H1 (cell line): Measurements from ENCODE around the gene RARA. TPM values are rescaled to one million over a fixed set of nuclear protein-coding genes. Genes with fewer than 3 reads are reported as not detected.

Source experiments
- GTF2F1 ChIP-seq: IDR thresholded peaks from 2 replicates; pipeline ENCODE4 v1.6.1; 2012; ENCODE audit warnings: low read depth, low read length, improper control_type of control experiment, borderline replicate concordance
- polyA plus RNA-seq, 7 experiments: library from polyadenylated mRNA; depleted of rRNA in 3 of 7; stranded (reverse) in 5 of 7; unstranded in 2 of 7; fragments of >200 nt in 5 of 7; fragments of 200-250 nt in 2 of 7; gene quantifications; 1 replicate in 5 of 7; 2 replicates in 1 of 7; 4 replicates in 1 of 7; pipeline versions ENCODE4 v1.2.1 to v1.2.3, GENCODE V29; 2011 to 2013; ENCODE audit warnings: missing spikeins in 2 of 7, mixed read lengths in 2 of 7
- total RNA-seq: library from RNA; stranded (reverse); fragmentation: NEBNext Ultra II Directional; extraction: Animal tissue kit (Norgen Biotek cat#: 25700); gene quantifications from 2 replicates; pipeline ENCODE4 v1.2.1, GENCODE V29; 2021

The RARA gene
- total and polyA plus RNA-seq, 2 of the 8 experiments (the other 6 are each of a cell fraction or from before 2014, with no cell fraction given), result 4.4 to 16.5 TPM

DNA sequence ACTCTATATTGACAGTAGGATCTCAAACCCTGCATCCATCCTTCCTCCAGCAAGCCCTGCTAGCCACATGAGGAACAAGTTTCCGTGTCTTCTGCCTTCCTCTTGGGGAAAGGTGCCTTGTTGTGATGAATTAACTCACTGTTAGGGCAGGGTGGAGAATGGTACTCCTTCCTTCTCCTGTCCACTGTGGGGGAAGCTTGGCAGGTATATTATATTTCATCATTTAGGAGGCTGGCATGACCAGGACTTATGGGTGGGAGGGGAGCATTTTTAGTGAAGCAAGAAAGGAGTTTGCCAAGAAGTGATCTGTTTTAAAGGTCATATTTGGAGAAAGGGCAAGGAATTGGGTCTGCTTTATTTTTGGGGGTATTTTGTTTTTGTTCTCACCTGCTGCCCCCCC lies 30.6 kb upstream of the RARA start (continued):
- TF ChIP-seq GTF2F1, result no peak
- TF ChIP-seq, all 59 proteins: peak for 0
